ENCODE results near the gene PHACTR2. TPM values are rescaled to one million over a fixed set of nuclear protein-coding genes. Genes with fewer than 3 reads are reported as not detected.
"Not testable (repeated sequence)": the region's sequence is repeated elsewhere in the genome, so short reads cannot be mapped to it uniquely, and the experiment has no call there.

PHACTR2 gene
- total RNA-seq, 4 donors from 2014 or later = 71.0 to 127 (median 82.7) TPM

GRCh38 chr6:143843677-143843999, 165.9 kb downstream of the PHACTR2 start:
- peaks cover 33 to 44% (median 39%) of the 10 kb centered on the region in 4 donors for H3K36me3 ChIP-seq
- TF ChIP-seq POLR2AphosphoS5 (IDR thresholded peaks at IDR 0.05) (no peak), EP300 (IDR thresholded peaks at IDR 0.05) (no peak), CTCF (IDR thresholded peaks at IDR 0.05) (no peak)
- H3K4me3 ChIP-seq = peak overlapping the region; percentile 73 to 86 (median 78)
- WGBS = under 1% methylated on average over 8 of the region's 9 CpGs
- peak overlapping the region; percentile 92 to 96 (median 95) for H3K27ac ChIP-seq (replicated peaks in 1 of 4)
- H3K4me1 ChIP-seq = peaks cover 11 to 31% (median 22%) of the 10 kb centered on the region in 4 donors
- H3K9me3 ChIP-seq = no peaks in the 10 kb centered on the region
- no peak for DNase-seq (ENCODE audit: extremely low spot score)
- H3K27me3 ChIP-seq = no peaks in the 10 kb centered on the region
- intact Hi-C loops (cut with DNase I) = loop anchor here (5.0 kb wide), 2 partner anchors 166 to 266 kb away; partner anchors contain the start of gene PHACTR2

GRCh38 chr6:143844006-143844405, 166.2 kb downstream of the PHACTR2 start:
- TF ChIP-seq POLR2A (IDR thresholded peaks at IDR 0.05; ENCODE audit: low read depth) = no peak
- TF ChIP-seq CTCF (IDR thresholded peaks at IDR 0.05) = no peak
- TF ChIP-seq POLR2AphosphoS5 (IDR thresholded peaks at IDR 0.05) = no peak
- TF ChIP-seq EP300 (IDR thresholded peaks at IDR 0.05) = no peak
- H3K4me1 ChIP-seq = peaks cover 11 to 31% (median 22%) of the 10 kb centered on the region in 4 donors
- WGBS = 19% methylated on average over 4 of the region's 4 CpGs
- H3K4me3 ChIP-seq = peak overlapping the region; percentile 73 to 86 (median 78)
- H3K27ac ChIP-seq (replicated peaks in 1 of 4) = peak overlapping the region; percentile 92 to 96 (median 95)
- no peaks in the 10 kb centered on the region for H3K9me3 ChIP-seq
- H3K36me3 ChIP-seq = peaks cover 34 to 48% (median 43%) of the 10 kb centered on the region in 4 donors
- DNase-seq (ENCODE audit: extremely low spot score) = no peak
- intact Hi-C loops (cut with DNase I) = loop anchor here (5.0 kb wide), 2 partner anchors 167 to 267 kb away; partner anchors contain the start of gene PHACTR2
- H3K27me3 ChIP-seq = no peaks in the 10 kb centered on the region

GRCh38 chr6:143845033-143845432, 167.3 kb downstream of the PHACTR2 start:
- H3K4me1 ChIP-seq = peaks cover 11 to 31% (median 22%) of the 10 kb centered on the region in 4 donors
- DNase-seq (ENCODE audit: extremely low spot score) = no peak
- H3K9me3 ChIP-seq = no peaks in the 10 kb centered on the region
- no peaks in the 10 kb centered on the region for H3K27me3 ChIP-seq
- no peak overlapping the region for H3K27ac ChIP-seq (replicated peaks in 1 of 4)
- no peak for TF ChIP-seq POLR2A (IDR thresholded peaks at IDR 0.05; ENCODE audit: low read depth)
- TF ChIP-seq EP300 (IDR thresholded peaks at IDR 0.05) = no peak
- TF ChIP-seq CTCF (IDR thresholded peaks at IDR 0.05) = no peak
- TF ChIP-seq POLR2AphosphoS5 (IDR thresholded peaks at IDR 0.05) = no peak
- intact Hi-C loops (cut with DNase I) = loop anchor here (5.0 kb wide), 1 partner anchor 167 kb away; no protein-coding TSS in a partner anchor
- H3K36me3 ChIP-seq = peaks cover 44 to 58% (median 53%) of the 10 kb centered on the region in 4 donors
- no peak overlapping the region for H3K4me3 ChIP-seq
- 91% methylated on average over 5 of the region's 5 CpGs for WGBS

GRCh38 chr6:143851706-143852105, 173.9 kb downstream of the PHACTR2 start:
- H3K36me3 ChIP-seq = peaks cover 68 to 100% (median 81%) of the 10 kb centered on the region in 4 donors
- WGBS = 96% methylated on average over 3 of the region's 3 CpGs
- not testable (repeated sequence) for H3K27ac ChIP-seq (replicated peaks in 1 of 4)

GRCh38 chr6:143855057-143855456, 177.3 kb downstream of the PHACTR2 start:
- DNase-seq (ENCODE audit: extremely low spot score); intact Hi-C loops (cut with DNase I); H3K4me3 ChIP-seq; H3K27me3 ChIP-seq; H3K4me1 ChIP-seq; H3K27ac ChIP-seq (replicated peaks in 1 of 4); H3K9me3 ChIP-seq: not testable (repeated sequence)
- H3K36me3 ChIP-seq = peaks cover 67 to 100% (median 84%) of the 10 kb centered on the region in 4 donors
- 100% methylated on average over 1 of the region's 1 CpG for WGBS

More at GRCh38 chr6:143851706-143852105, 173.9 kb downstream of the PHACTR2 start:
- H3K4me1 ChIP-seq; intact Hi-C loops (cut with DNase I); DNase-seq (ENCODE audit: extremely low spot score); H3K27me3 ChIP-seq; H3K9me3 ChIP-seq; H3K4me3 ChIP-seq: not testable (repeated sequence)

- H3K4me1 ChIP-seq; H3K4me3 ChIP-seq; DNase-seq (ENCODE audit: extremely low spot score); H3K9me3 ChIP-seq; intact Hi-C loops (cut with DNase I); H3K27ac ChIP-seq (replicated peaks in 1 of 4); H3K27me3 ChIP-seq: not testable (repeated sequence)
- 96% methylated on average over 6 of the region's 6 CpGs for WGBS
- peaks cover 71 to 100% (median 85%) of the 10 kb centered on the region in 4 donors for H3K36me3 ChIP-seq
These were observed 179.0 kb downstream of the PHACTR2 start for GRCh38 chr6:143856762-143857161.

Measured in esophagus muscularis mucosa (tissue), 4 donors.